Keratinocyte (primary cell): ENCODE results near the gene SIGLEC7. TPM values are rescaled to one million over a fixed set of nuclear protein-coding genes. Genes with fewer than 3 reads are reported as not detected.

Experiments
- DNase-seq: peaks from one replicate; pipeline ENCODE4 v3.0.0-alpha.2; 2011; ENCODE audit warnings: low read depth, missing footprints, low spot score
- FAIRE-seq: peaks from 2 replicates; lab custom pipeline; 2011; peaks lifted over from hg19 to GRCh38; lab: Jason Lieb, UNC
- H2AFZ ChIP-seq: 2 replicates; pipeline ENCODE4 v1.6.0; 2012; ENCODE audit warnings: low read length, control low read depth, inconsistent platforms; ENCODE audit not compliant: control insufficient read depth
- H3K27ac ChIP-seq: 2 replicates; pipeline ENCODE4 v1.5.1; 2011; ENCODE audit warnings: low read length; ENCODE audit not compliant: control insufficient read depth, insufficient read depth
- H3K27me3 ChIP-seq: 3 replicates; pipeline ENCODE4 v1.6.0; 2011; ENCODE audit warnings: low read length; ENCODE audit not compliant: control insufficient read depth, insufficient read depth; ENCODE audit errors: extremely low read depth
- H3K36me3 ChIP-seq, 2 experiments: 2 replicates in 1 of 2; 3 replicates in 1 of 2; pipeline ENCODE4 v1.5.1; 2011; ENCODE audit warnings: low read length in 2 of 2, mild to moderate bottlenecking in 1 of 2; ENCODE audit not compliant: control insufficient read depth in 2 of 2, insufficient read depth in 2 of 2; ENCODE audit errors: extremely low read depth in 1 of 2
- H3K4me1 ChIP-seq: 3 replicates; pipeline ENCODE4 v1.5.1; 2011; ENCODE audit warnings: low read length; ENCODE audit not compliant: control insufficient read depth, insufficient read depth; ENCODE audit errors: extremely low read depth
- H3K4me2 ChIP-seq: 3 replicates; pipeline ENCODE4 v1.6.0; 2011; ENCODE audit warnings: low read depth, low read length; ENCODE audit not compliant: control insufficient read depth, insufficient read depth; ENCODE audit errors: extremely low read depth
- H3K4me3 ChIP-seq, 3 experiments: fragments of 200-600 bp in 1 of 3; sonication (generic) in 1 of 3; 2 replicates in 2 of 3; 3 replicates in 1 of 3; pipeline ENCODE4 v1.5.1; 2011 to 2016; ENCODE audit warnings: low read length in 3 of 3, mild to moderate bottlenecking in 3 of 3, control low read depth in 2 of 3, inconsistent platforms in 1 of 3, low read depth in 1 of 3, mixed read lengths in 1 of 3, mixed run types in 1 of 3, moderate library complexity in 1 of 3; ENCODE audit not compliant: control insufficient read depth in 2 of 3, insufficient read depth in 2 of 3; ENCODE audit errors: extremely low read depth in 1 of 3
- H3K79me2 ChIP-seq: 2 replicates; pipeline ENCODE4 v1.6.0; 2012; ENCODE audit warnings: low read length; ENCODE audit not compliant: control insufficient read depth, insufficient read depth
- H3K9ac ChIP-seq: 3 replicates; pipeline ENCODE4 v1.6.0; 2011; ENCODE audit warnings: low read length; ENCODE audit not compliant: control insufficient read depth, insufficient read depth; ENCODE audit errors: extremely low read depth
- H3K9me1 ChIP-seq: 3 replicates; pipeline ENCODE4 v1.6.0; 2011; ENCODE audit warnings: low read length; ENCODE audit not compliant: control insufficient read depth, insufficient read depth; ENCODE audit errors: extremely low read depth
- H3K9me3 ChIP-seq: 2 replicates; pipeline ENCODE4 v1.5.1; 2012; ENCODE audit warnings: low read depth, low read length; ENCODE audit not compliant: control insufficient read depth
- H4K20me1 ChIP-seq: 3 replicates; pipeline ENCODE4 v1.6.0; 2011; ENCODE audit warnings: low read length; ENCODE audit not compliant: control insufficient read depth, insufficient read depth; ENCODE audit errors: extremely low read depth
- CTCF ChIP-seq, 3 experiments: IDR thresholded peaks in 1 of 3; conservative IDR thresholded peaks in 1 of 3; optimal IDR thresholded peaks in 1 of 3; 2 replicates in 2 of 3; 3 replicates in 1 of 3; pipeline versions ENCODE3 to v1.5.1; 2011; ENCODE audit warnings: low read length in 3 of 3, mild to moderate bottlenecking in 3 of 3, moderate library complexity in 2 of 3, control low read depth in 1 of 3, inconsistent platforms in 1 of 3; ENCODE audit not compliant: insufficient read depth in 2 of 3; ENCODE audit errors: extremely low read depth in 1 of 3
- EZH2 ChIP-seq: IDR thresholded peaks from one replicate; pipeline ENCODE4 v1.6.1; 2012; ENCODE audit warnings: inconsistent platforms, mild to moderate bottlenecking, low read length, moderate library complexity
- dilution Hi-C: fragments of 300-500 bp; cut with MboI; formaldehyde crosslinking; loops from one replicate; pipeline ENCODE4 v1.7.0; 2020; ENCODE audit warnings: low sequenced_read_pairs; ENCODE audit not compliant: extremely low pct_ligation_motif_present
- polyA plus RNA-seq, 5 experiments: library from polyadenylated mRNA; depleted of rRNA in 3 of 5; stranded (reverse) in 3 of 5; stranded (forward) in 1 of 5; unstranded in 1 of 5; fragments of >200 nt; gene quantifications; 1 replicate in 1 of 5; 2 replicates in 3 of 5; 3 replicates in 1 of 5; pipeline versions ENCODE4 v1.2.1 to v1.2.3, GENCODE V29; 2011 to 2012; ENCODE audit warnings: missing spikeins in 2 of 5, low read depth in 1 of 5, low replicate concordance in 1 of 5

The SIGLEC7 gene
- polyA plus RNA-seq, 1 donor (not counting 4 experiments of a cell fraction or from before 2014, with no cell fraction given) = not detected

- H3K79me2 ChIP-seq = no peaks in the 10 kb centered on the region
- H3K4me2 ChIP-seq = no peak overlapping the region
- no peak overlapping the region for H3K9ac ChIP-seq
- no peaks in the 10 kb centered on the region for H3K27me3 ChIP-seq
- H3K9me3 ChIP-seq = no peaks in the 10 kb centered on the region
- no peak overlapping the region for H3K27ac ChIP-seq
- no peaks in the 10 kb centered on the region for H3K36me3 ChIP-seq
- no peak overlapping the region for H2AFZ ChIP-seq
- no peaks in the 10 kb centered on the region for H3K9me1 ChIP-seq
- FAIRE-seq (no peak), DNase-seq (no peak)
- TF ChIP-seq EZH2 = no peak
- TF ChIP-seq CTCF (optimal IDR thresholded peaks at IDR 0.05 in 1 of 3, IDR thresholded peaks at IDR 0.05 in 1 of 3, conservative IDR thresholded peaks at IDR 0.05 in 1 of 3; ENCODE audit: extremely low read depth in 1 of 3, insufficient read depth in 2 of 3, low read length in 3 of 3) = no peak
- H4K20me1 ChIP-seq = no peaks in the 10 kb centered on the region
- no peak overlapping the region for H3K4me3 ChIP-seq
- dilution Hi-C loops = no loop called here
- no peaks in the 10 kb centered on the region for H3K4me1 ChIP-seq
Observed at GRCh38 chr19:51172223-51172622, 30.1 kb downstream of the SIGLEC7 start.

- Histone ChIP-seq H3K4me2 (no peak overlapping the region), H3K4me1 (no peaks in the 10 kb centered on the region), H3K27ac (no peak overlapping the region), H2AFZ (no peak overlapping the region), H3K27me3 (peaks cover 2% of the 10 kb centered on the region), H3K36me3 (no peaks in the 10 kb centered on the region), H3K9me1 (no peaks in the 10 kb centered on the region), H3K9me3 (no peaks in the 10 kb centered on the region), H3K79me2 (no peaks in the 10 kb centered on the region), H3K4me3 (no peak overlapping the region), H3K9ac (no peak overlapping the region), H4K20me1 (no peaks in the 10 kb centered on the region)
- dilution Hi-C loops = no loop called here
- no peak for TF ChIP-seq EZH2
- TF ChIP-seq CTCF (optimal IDR thresholded peaks at IDR 0.05 in 1 of 3, IDR thresholded peaks at IDR 0.05 in 1 of 3, conservative IDR thresholded peaks at IDR 0.05 in 1 of 3; ENCODE audit: extremely low read depth in 1 of 3, insufficient read depth in 2 of 3, low read length in 3 of 3) = no peak
- no peak for DNase-seq
- no peak for FAIRE-seq
Observed at GRCh38 chr19:51173681-51174080, 31.6 kb downstream of the SIGLEC7 start.
